Osteocyte (in vitro differentiated cells): ENCODE measurements around the gene JPT2. TPM values are rescaled to one million over a fixed set of nuclear protein-coding genes. Genes with fewer than 3 reads are reported as not detected.
"Not testable (repeated sequence)": the region's sequence is repeated elsewhere in the genome, so short reads cannot be mapped to it uniquely, and the experiment has no call there.

Source experiments
- DNase-seq: peaks from one replicate; pipeline ENCODE4 v3.0.0; 2021; ENCODE audit warnings: mixed read lengths; ENCODE audit not compliant: unreplicated experiment; ENCODE audit errors: extremely low spot score
- H3K27ac Mint-ChIP-seq: one replicate; pipeline ENCODE4 v1.8.0; 2021; ENCODE audit warnings: mild to moderate bottlenecking, mixed read lengths; ENCODE audit not compliant: unreplicated experiment
- H3K27me3 Mint-ChIP-seq: one replicate; pipeline ENCODE4 v1.8.0; 2021; ENCODE audit warnings: mixed read lengths; ENCODE audit not compliant: unreplicated experiment
- H3K36me3 Mint-ChIP-seq: one replicate; pipeline ENCODE4 v1.8.0; 2021; ENCODE audit warnings: mixed read lengths; ENCODE audit not compliant: unreplicated experiment
- H3K4me1 Mint-ChIP-seq: one replicate; pipeline ENCODE4 v1.8.0; 2021; ENCODE audit warnings: mixed read lengths; ENCODE audit not compliant: unreplicated experiment
- H3K4me3 Mint-ChIP-seq: one replicate; pipeline ENCODE4 v1.8.0; 2021; ENCODE audit warnings: mild to moderate bottlenecking, moderate library complexity, mixed read lengths; ENCODE audit not compliant: unreplicated experiment
- H3K9me3 Mint-ChIP-seq: one replicate; pipeline ENCODE4 v1.8.0; 2021; ENCODE audit warnings: mixed read lengths; ENCODE audit not compliant: unreplicated experiment
- CTCF ChIP-seq: fragments of 200-600 bp; sonication (generic); IDR thresholded peaks from 2 replicates; pipeline ENCODE4 v1.5.0; 2021; ENCODE audit warnings: antibody characterized with exemption, mild to moderate bottlenecking, moderate library complexity
- total RNA-seq: library from RNA; stranded (reverse); gene quantifications from 2 replicates; pipeline ENCODE4 v1.2.1, GENCODE V29; 2021

Gene JPT2
- total RNA-seq, 1 donor from 2014 or later, result 53.6 TPM

- Mint-ChIP-seq H3K4me1 (peaks cover 2% of the 10 kb centered on the region), H3K27me3 (no peaks in the 10 kb centered on the region), H3K27ac (no peak overlapping the region), H3K9me3 (no peaks in the 10 kb centered on the region), H3K4me3 (no peak overlapping the region), H3K36me3 (peaks cover 25% of the 10 kb centered on the region)
- TF ChIP-seq CTCF, result no peak
- no peak for DNase-seq
These were observed 53.0 kb downstream of the JPT2 start for GRCh38 chr16:1731073-1731472.

- Mint-ChIP-seq H3K27ac (no peak overlapping the region), H3K36me3 (peaks cover 22% of the 10 kb centered on the region), H3K27me3 (no peaks in the 10 kb centered on the region), H3K4me1 (no peaks in the 10 kb centered on the region), H3K9me3 (no peaks in the 10 kb centered on the region), H3K4me3 (no peak overlapping the region)
- TF ChIP-seq CTCF, result no peak
- no peak for DNase-seq
These were observed 53.5 kb downstream of the JPT2 start for GRCh38 chr16:1731603-1732002.

GRCh38 chr16:1732071-1732470 lies 54.0 kb downstream of the JPT2 start:
- no peak overlapping the region for H3K4me3 Mint-ChIP-seq
- no peak overlapping the region for H3K27ac Mint-ChIP-seq
- no peaks in the 10 kb centered on the region for H3K27me3 Mint-ChIP-seq
- peaks cover 18% of the 10 kb centered on the region for H3K36me3 Mint-ChIP-seq
- no peak for DNase-seq
- H3K4me1 Mint-ChIP-seq, result no peaks in the 10 kb centered on the region
- TF ChIP-seq CTCF, result no peak
- H3K9me3 Mint-ChIP-seq, result no peaks in the 10 kb centered on the region

GRCh38 chr16:1732551-1732987 lies 54.5 kb downstream of the JPT2 start:
- H3K4me1 Mint-ChIP-seq, H3K27ac Mint-ChIP-seq, H3K4me3 Mint-ChIP-seq, H3K9me3 Mint-ChIP-seq, DNase-seq, H3K27me3 Mint-ChIP-seq: not testable (repeated sequence)
- peaks cover 17% of the 10 kb centered on the region for H3K36me3 Mint-ChIP-seq

GRCh38 chr16:1734123-1734522 lies 56.0 kb downstream of the JPT2 start:
- Mint-ChIP-seq H3K27me3 (no peaks in the 10 kb centered on the region), H3K4me1 (no peaks in the 10 kb centered on the region)

More at GRCh38 chr16:1734123-1734522, 56.0 kb downstream of the JPT2 start:
- no peak for DNase-seq
- no peak overlapping the region for H3K4me3 Mint-ChIP-seq
- no peak for TF ChIP-seq CTCF
- peaks cover 12% of the 10 kb centered on the region for H3K36me3 Mint-ChIP-seq
- H3K27ac Mint-ChIP-seq, result no peak overlapping the region
- H3K9me3 Mint-ChIP-seq, result no peaks in the 10 kb centered on the region
